ENCODE measurements around the gene CCDC90B.
"Not testable (repeated sequence)": the region's sequence is repeated elsewhere in the genome, so short reads cannot be mapped to it uniquely, and the experiment has no call there.

The CCDC90B gene

DNA sequence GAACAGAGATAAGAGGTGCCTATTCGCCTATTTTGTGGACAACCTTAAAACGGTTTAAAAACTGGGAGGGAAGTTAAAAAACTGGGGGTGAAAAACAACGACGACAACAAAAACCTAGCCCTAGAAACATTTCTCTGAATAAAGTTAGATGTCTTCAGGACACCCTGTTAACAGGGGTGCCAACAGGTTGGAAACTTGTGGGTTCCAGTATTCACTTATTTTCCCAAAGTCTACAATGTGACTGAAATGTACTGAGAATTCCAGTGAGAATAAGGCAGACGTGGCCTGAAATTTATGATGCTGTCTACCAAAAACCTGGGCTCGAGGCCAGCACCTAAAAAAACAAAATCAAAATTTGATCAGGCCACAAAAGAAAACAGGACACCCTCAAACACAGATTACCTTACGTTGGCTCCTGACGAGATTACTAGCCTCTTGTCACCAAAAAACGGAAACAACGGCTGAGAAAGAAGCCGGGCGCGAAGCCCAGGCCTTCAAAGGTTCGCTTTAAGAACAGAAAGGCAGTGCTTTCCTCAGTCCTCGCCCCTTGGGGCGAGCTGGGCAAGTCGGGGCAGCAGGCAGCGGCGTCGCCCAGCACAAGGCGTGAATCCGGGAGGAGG is 906 bp downstream of the CCDC90B start:
- no peak for DNase-seq

DNA sequence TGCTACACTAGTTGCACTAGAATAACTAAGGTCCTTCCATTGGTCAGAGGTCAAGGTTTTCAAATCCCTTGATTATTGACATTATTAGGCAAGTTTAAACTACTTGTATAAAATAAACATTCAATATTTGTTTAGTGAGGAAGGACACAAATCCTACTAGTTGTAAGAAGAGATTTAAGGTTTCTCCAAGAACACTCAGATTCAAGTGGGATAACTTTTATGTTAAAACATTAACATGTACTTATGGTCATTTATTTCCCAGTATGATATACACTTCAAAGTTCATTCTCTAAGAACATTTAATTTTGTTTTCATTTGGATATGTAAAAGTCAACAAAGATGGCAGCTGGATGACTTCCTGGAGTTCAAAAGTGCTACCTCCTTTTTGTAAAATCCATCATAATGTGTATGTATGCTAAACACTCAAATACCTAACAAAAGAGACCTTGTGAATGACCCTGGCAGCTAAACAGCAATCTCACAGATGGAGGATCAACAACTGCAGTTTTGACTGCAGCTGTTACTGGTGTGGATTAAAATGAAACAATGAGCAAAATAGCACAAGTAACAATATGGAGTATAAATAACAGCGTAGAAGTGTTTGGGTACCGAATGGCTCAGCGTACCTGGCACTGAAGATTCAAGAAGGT is 1.5 kb downstream of the CCDC90B start:
- no peak for DNase-seq

DNA sequence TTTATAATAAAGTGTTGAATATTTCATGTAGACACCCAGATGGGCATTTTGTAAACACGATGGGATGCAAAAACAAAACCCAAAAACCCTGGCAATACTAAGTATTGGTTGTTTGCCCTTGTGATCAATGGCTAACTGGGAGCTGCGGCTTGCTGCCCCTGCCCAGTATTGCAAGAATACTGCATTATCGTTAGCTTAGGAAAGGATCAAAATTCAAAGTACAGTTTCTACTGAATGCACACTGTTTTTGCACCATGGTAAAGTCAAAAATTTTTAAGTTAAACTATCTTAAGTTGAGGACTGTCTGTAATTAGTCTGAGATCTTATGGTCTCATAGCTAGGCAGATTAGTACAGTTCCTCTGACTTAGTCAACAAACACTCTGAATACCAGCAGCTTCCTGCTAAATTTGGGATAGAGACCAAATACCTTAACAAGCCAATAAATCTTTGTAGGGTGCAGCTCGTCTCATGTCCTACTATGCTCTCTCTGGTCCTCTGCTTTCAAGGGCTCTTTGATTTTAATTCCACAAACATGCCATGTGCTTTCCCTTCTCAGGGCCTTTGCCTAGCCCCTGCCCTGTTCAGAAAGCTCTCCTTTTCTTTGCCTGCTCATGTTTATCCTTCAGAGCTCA is 4.0 kb downstream of the CCDC90B start:
- DNase-seq, result no peak

DNA sequence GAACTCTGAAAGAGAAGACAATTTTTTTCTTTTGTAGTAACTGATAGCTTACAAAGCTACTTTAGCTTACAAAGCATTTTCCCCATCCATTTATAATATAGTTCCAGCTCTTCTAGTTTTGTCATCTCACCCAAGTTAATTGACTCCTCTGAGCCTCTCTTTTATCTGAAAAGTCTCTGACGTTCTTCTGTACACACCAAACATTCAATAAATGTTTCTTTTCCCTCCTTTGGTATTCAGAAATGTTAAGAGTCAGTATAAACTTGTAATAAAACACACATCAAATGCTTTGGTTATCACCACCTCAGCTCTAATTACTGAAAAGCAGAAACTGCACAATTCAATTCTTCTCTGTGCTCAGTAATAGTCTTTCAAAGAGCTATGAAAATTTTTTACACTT is 5.9 kb downstream of the CCDC90B start:
- DNase-seq, result no peak

- no peak for DNase-seq
These were observed 7.8 kb downstream of the CCDC90B start for GRCh38 chr11:83278351-83278750.

GRCh38 chr11:83275888-83276641 is 10.1 kb downstream of the CCDC90B start:
- no peak for DNase-seq

GRCh38 chr11:83272627-83273026 is 13.5 kb downstream of the CCDC90B start:
- no peak for DNase-seq

- not testable (repeated sequence) for DNase-seq
These were observed 14.4 kb downstream of the CCDC90B start for GRCh38 chr11:83271734-83272133.

DNA sequence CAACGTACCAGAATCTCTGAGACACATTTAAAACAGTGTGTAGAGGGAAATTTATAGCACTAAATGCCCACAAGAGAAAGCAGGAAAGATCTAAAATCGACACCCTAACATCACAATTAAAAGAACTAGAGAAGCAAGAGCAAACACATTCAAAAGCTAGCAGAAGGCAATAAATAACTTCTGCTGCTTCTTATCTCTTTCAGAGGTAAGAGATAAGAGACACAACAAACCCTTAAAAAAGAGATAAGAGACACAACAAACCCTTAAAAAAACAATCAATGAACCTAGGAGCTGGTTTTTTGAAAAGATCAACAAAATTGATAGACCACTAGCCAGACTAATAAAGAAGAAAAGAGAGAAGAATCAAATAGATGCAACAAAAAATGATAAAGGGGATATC is 17.1 kb downstream of the CCDC90B start:
- not testable (repeated sequence) for DNase-seq

DNA sequence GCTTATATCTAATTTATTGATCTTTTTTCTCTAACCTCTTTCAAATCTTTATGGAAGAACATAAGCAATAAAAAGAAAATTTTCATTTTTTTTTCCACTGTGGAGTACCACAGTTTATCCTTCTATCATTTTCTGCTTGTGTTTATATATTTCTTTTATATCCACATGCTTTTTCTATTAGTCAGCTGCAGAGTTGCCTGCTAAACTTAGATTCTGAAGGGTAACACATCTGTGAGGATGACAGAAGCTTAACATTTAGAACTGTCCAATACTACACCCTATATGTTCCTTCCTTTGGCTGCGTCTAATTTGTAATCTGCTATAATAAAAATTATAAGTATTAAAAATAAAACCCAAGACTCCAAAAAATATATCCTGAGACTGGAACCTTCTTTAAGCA is 20.8 kb downstream of the CCDC90B start:
- no peak for DNase-seq

- no peak for DNase-seq
These were observed 26.6 kb downstream of the CCDC90B start for GRCh38 chr11:83259559-83259958.

DNA sequence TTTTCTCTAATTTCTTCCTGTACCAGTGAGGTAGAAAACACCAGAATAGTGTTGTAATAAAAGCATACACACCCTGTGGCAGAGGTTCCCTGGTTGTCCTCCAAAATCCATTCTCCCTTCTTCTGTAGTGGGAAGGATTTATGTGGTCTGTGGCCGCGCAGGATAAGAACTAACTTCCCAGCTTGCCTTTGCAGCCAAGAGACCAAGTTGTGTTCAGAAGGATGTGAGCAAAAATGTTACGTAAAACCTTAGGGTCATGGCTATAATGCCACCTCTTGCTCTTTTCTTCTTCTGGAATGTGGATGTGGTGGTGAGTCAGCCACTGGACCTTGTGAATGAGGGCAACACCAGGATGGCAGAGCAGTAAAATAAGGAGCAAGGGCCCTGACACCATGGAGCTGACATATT is 28.4 kb downstream of the CCDC90B start:
- no peak for DNase-seq

DNA sequence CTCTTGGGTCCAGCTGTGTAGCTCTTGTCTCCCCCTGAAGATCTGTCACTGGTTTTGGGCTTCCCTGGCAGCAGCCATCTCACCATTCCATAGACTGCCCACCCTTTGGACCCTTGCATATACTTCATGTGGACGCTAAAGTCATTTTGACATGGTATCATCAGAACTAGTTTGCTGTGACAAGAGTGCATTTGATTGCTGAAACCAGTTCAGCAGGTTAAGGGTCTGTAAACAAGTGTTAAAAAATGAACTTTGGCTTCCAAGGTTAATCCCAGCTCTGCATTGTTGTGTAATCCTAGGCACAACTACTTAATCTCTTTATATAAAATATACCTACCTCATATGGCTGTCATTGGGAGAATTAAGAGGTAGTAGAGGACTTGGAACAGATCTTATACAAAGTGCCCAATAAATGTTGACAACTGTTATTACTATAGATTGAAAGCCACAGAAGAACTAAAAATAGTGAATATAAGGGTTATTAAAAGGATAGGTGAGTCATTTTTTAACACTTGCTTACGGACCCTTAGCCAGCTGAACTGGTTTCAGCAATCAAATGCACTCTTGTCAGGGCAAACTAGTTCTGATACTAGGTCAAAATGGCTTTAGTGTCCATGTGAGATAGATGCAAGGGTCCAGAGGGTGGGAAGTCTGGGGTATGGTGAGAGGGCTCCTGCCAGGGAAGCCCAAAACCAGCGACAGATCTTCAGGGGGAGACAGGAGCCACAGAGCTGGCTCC is 29.4 kb downstream of the CCDC90B start:
- no peak for DNase-seq

- DNase-seq, result no peak
These were observed 30.8 kb downstream of the CCDC90B start for GRCh38 chr11:83255366-83255765.

GRCh38 chr11:83252941-83253340 is 33.2 kb downstream of the CCDC90B start:
- no peak for DNase-seq

GRCh38 chr11:83252266-83252665 is 33.9 kb downstream of the CCDC90B start:
- DNase-seq, result no peak

- peak; percentile 17 for DNase-seq
These were observed 36.1 kb downstream of the CCDC90B start for GRCh38 chr11:83249972-83250593.

DNA sequence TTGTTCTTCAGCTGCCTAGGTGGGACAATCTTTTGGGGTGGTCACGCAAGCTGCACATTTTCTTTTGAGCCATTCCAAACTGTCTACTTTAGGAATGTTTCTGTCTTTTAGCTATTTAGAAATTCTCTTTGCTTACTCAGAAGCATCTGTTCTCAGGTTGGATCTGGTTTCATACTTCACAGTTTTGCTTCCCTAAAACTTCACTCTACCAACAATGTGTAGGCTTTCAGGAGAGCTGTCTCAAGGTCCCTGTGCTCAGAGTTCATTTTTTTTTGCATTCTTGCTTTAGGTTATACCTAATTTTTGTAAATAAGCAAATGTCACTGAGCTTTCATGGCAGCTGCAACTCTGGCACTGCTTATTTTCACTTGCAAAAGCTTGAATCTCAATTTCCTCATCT is 36.7 kb downstream of the CCDC90B start:
- DNase-seq, result no peak

DNA sequence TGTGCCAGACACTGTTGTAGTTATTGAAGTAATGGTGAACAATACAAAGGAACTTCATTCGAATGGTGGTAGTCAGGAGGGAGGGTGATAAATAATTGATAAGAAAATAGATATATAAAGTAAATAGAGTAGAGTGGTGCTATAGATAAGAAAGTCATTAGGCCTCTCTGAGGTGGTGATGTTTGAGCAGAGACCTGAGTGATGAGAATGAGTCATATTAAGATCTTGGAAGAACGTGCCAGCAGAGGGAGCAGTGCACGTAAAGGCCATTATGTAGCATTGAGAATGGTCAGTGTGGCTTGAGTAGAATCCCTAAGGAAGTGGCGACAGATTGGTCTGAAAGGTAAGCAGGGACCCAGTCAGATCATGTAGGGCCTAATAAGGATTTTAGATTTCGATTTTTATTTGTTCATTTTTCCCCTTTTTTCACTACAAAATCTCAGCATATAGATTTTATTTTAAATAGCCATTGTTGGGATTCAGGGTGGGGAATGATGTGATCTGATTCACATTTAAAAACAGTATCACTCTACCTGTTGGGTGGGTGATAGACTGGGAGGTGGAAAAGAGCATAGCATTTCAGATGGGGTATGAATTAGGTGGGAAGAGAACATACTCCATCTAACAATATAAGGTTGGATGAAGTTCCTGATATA is 44.7 kb downstream of the CCDC90B start:
- DNase-seq, result peak; percentile 22

- no peak for DNase-seq
These were observed 48.1 kb downstream of the CCDC90B start for GRCh38 chr11:83238111-83238510.

- no peak for DNase-seq
These were observed 50.3 kb downstream of the CCDC90B start for GRCh38 chr11:83235825-83236224.

- DNase-seq, result no peak
These were observed 62.7 kb downstream of the CCDC90B start for GRCh38 chr11:83223457-83223856.
